Common myeloid progenitor, CD34-positive (primary cell): ENCODE measurements around the gene L3MBTL1.

Source experiments
- CTCF ChIA-PET: fragments of 350-600 bp; sonication (Branson Sonifier 250); formaldehyde crosslinking; loops from one replicate; lab custom pipeline; 2021; ENCODE audit warnings: antibody characterized with exemption; lab: Charles Lee
- POLR2A ChIA-PET: fragments of 350-600 bp; sonication (Branson Sonifier 250); formaldehyde crosslinking; loops from one replicate; lab custom pipeline; 2021; ENCODE audit warnings: antibody characterized with exemption; lab: Charles Lee
- DNase-seq, 3 donors: peaks; one replicate each; pipeline versions ENCODE4 v3.0.0 to v3.0.0-alpha.2; 2013
- H3K27ac ChIP-seq, 2 experiments: 1 replicate in 1 of 2; 2 replicates in 1 of 2; pipeline ENCODE4 v1.7.0; 2013; ENCODE audit warnings: inconsistent platforms in 2 of 2, low read length in 2 of 2, mild to moderate bottlenecking in 2 of 2, low read depth in 1 of 2, moderate library complexity in 1 of 2; ENCODE audit not compliant: severe bottlenecking in 2 of 2, insufficient read depth in 1 of 2, poor library complexity in 1 of 2
- H3K27me3 ChIP-seq, 5 experiments: replicated peaks in 2 of 5; 1 replicate in 3 of 5; 2 replicates in 2 of 5; pipeline versions ENCODE4 v1.6.1 to v1.7.0; 2013; ENCODE audit warnings: low read length in 4 of 5, mild to moderate bottlenecking in 2 of 5, moderate library complexity in 2 of 5, inconsistent platforms in 1 of 5; ENCODE audit not compliant: insufficient read depth in 5 of 5, control insufficient read depth in 4 of 5
- H3K36me3 ChIP-seq, 4 experiments: 1 replicate in 2 of 4; 2 replicates in 2 of 4; pipeline versions ENCODE4 v1.6.1 to v1.7.0; 2013; ENCODE audit warnings: low read length in 3 of 4, control low read depth in 1 of 4, mild to moderate bottlenecking in 1 of 4; ENCODE audit not compliant: control insufficient read depth in 4 of 4, insufficient read depth in 4 of 4
- H3K4me1 ChIP-seq, 4 experiments: 1 replicate in 3 of 4; 2 replicates in 1 of 4; pipeline versions ENCODE4 v1.6.1 to v1.7.1; 2013; ENCODE audit warnings: low read length in 3 of 4, mild to moderate bottlenecking in 3 of 4, control low read depth in 1 of 4, inconsistent platforms in 1 of 4, moderate library complexity in 1 of 4; ENCODE audit not compliant: control insufficient read depth in 4 of 4, insufficient read depth in 4 of 4; ENCODE audit errors: control extremely low read depth in 1 of 4
- H3K4me3 ChIP-seq, 7 experiments: 1 replicate in 4 of 7; 2 replicates in 3 of 7; pipeline versions ENCODE4 v1.5.1 to v1.7.0; 2013; ENCODE audit warnings: mild to moderate bottlenecking in 7 of 7, low read length in 6 of 7, moderate library complexity in 6 of 7, inconsistent platforms in 2 of 7, low read depth in 2 of 7, control low read depth in 1 of 7; ENCODE audit not compliant: insufficient read depth in 4 of 7, control insufficient read depth in 1 of 7; ENCODE audit errors: extremely low read depth in 1 of 7
- H3K9me3 ChIP-seq, 5 experiments: 1 replicate in 4 of 5; 2 replicates in 1 of 5; pipeline versions ENCODE4 v1.6.1 to v1.7.1; 2013; ENCODE audit warnings: low read length in 4 of 5, mild to moderate bottlenecking in 2 of 5, inconsistent platforms in 1 of 5, low read depth in 1 of 5, moderate library complexity in 1 of 5; ENCODE audit not compliant: control insufficient read depth in 4 of 5, insufficient read depth in 2 of 5; ENCODE audit errors: control extremely low read depth in 1 of 5
- WGBS: methylation state at CpG from one replicate; pipeline ENCODE4 v1.1.5; 2013; ENCODE audit not compliant: insufficient coverage; 5-methylcytosine and 5-hydroxymethylcytosine counted together

The L3MBTL1 gene

GRCh38 chr20:43472671-43473380 is 34.7 kb upstream of the L3MBTL1 start:
- CTCF ChIA-PET = no interaction called here
- DNase-seq = peak; percentile 28 to 92 (median 86)
- POLR2A ChIA-PET = no interaction called here
- Histone ChIP-seq H3K36me3 (peaks cover 0 to 4% (median 0%) of the 10 kb centered on the region in 4 experiments), H3K27me3 (no peaks in the 10 kb centered on the region), H3K27ac (no peak overlapping the region), H3K4me3 (peak overlapping the region in 1 of 7 experiments; percentile 12), H3K9me3 (no peaks in the 10 kb centered on the region), H3K4me1 (peaks cover 0 to 21% (median 14%) of the 10 kb centered on the region in 4 experiments)
- 54% methylated on average over 2 of the region's 11 CpGs for WGBS

GRCh38 chr20:43473381-43473704 is 34.2 kb upstream of the L3MBTL1 start:
- Histone ChIP-seq H3K27me3 (peaks cover 0 to 2% (median 0%) of the 10 kb centered on the region in 5 experiments), H3K4me3 (no peak overlapping the region), H3K4me1 (peaks cover 0 to 21% (median 14%) of the 10 kb centered on the region in 4 experiments), H3K9me3 (no peaks in the 10 kb centered on the region), H3K27ac (no peak overlapping the region), H3K36me3 (peaks cover 0 to 4% (median 0%) of the 10 kb centered on the region in 4 experiments)
- 100% methylated on average over 1 of the region's 4 CpGs for WGBS
- CTCF ChIA-PET = no interaction called here
- POLR2A ChIA-PET = no interaction called here
- DNase-seq = no peak

GRCh38 chr20:43477193-43477592 is 30.3 kb upstream of the L3MBTL1 start:
- WGBS = 89% methylated on average over 3 of the region's 3 CpGs
- Histone ChIP-seq H3K4me3 (no peak overlapping the region), H3K27ac (no peak overlapping the region), H3K36me3 (no peaks in the 10 kb centered on the region), H3K4me1 (peaks cover 0 to 9% (median 6%) of the 10 kb centered on the region in 4 experiments), H3K9me3 (peaks cover 0 to 14% (median 9%) of the 10 kb centered on the region in 5 experiments), H3K27me3 (peaks cover 0 to 4% (median 0%) of the 10 kb centered on the region in 5 experiments)
- ChIA-PET CTCF (no interaction called here), POLR2A (no interaction called here)
- DNase-seq = no peak

GRCh38 chr20:43477619-43478018 is 29.9 kb upstream of the L3MBTL1 start:
- H3K4me3 ChIP-seq = no peak overlapping the region
- H3K27ac ChIP-seq = no peak overlapping the region
- CTCF ChIA-PET = no interaction called here
- POLR2A ChIA-PET = no interaction called here
- no peaks in the 10 kb centered on the region for H3K36me3 ChIP-seq
- peaks cover 0 to 4% (median 1%) of the 10 kb centered on the region in 4 experiments for H3K4me1 ChIP-seq
- no peak for DNase-seq
- 100% methylated on average over 1 of the region's 4 CpGs for WGBS
- peaks cover 0 to 14% (median 9%) of the 10 kb centered on the region in 5 experiments for H3K9me3 ChIP-seq
- H3K27me3 ChIP-seq = peaks cover 0 to 4% (median 0%) of the 10 kb centered on the region in 5 experiments

DNA sequence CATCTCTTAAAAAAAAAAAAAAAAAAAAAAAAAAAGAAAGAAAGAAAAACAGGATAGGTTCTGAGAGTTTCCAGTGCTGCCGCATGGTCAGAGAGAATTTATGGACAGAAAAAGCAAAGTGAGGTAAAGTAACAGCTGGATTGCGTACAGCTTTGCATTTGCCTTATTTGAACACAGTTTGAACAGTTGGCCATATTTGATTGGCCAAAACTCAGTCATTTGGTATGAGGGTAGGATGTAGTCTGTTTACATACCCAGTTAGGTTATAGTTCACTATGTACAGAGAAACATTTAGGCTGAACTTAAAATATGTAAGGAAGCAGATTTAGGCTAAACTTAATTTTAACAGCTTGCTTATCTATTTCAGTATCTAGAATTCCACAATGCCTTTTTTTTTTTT is 17.5 kb upstream of the L3MBTL1 start:
- Histone ChIP-seq H3K9me3 (peaks cover 0 to 6% (median 5%) of the 10 kb centered on the region in 5 experiments), H3K27ac (no peak overlapping the region), H3K27me3 (peaks cover 0 to 2% (median 0%) of the 10 kb centered on the region in 5 experiments), H3K4me1 (no peaks in the 10 kb centered on the region), H3K4me3 (no peak overlapping the region), H3K36me3 (no peaks in the 10 kb centered on the region)
- no peak for DNase-seq
- ChIA-PET CTCF (no interaction called here), POLR2A (no interaction called here)
- 100% methylated on average over 2 of the region's 2 CpGs for WGBS

DNA sequence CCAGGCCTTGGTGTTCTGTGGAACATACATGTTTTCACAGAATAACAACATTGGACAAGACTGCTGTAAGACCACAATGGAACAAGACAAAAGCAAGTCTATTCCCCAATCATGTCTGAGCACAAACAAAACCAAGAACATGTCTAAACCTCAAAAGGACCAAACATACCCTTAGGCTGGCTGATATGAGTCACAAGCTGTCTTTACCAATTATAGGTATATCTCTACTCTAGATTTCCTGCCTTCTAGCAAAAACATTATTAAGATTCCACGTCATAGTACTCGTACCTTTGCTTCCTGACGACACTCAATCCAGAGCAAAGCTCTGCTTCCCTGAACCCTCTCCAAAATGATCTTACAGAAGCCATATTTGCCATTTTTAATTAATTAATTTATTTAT is 15.4 kb upstream of the L3MBTL1 start:
- ChIA-PET POLR2A (interaction anchor here (0.6 kb wide), 1 partner anchor 1698 kb away, joined by 3 read pairs; no protein-coding TSS in a partner anchor), CTCF (no interaction called here)
- Histone ChIP-seq H3K36me3 (no peaks in the 10 kb centered on the region), H3K27ac (no peak overlapping the region), H3K4me3 (no peak overlapping the region), H3K9me3 (peaks cover 0 to 3% (median 0%) of the 10 kb centered on the region in 5 experiments), H3K4me1 (no peaks in the 10 kb centered on the region), H3K27me3 (peaks cover 0 to 6% (median 0%) of the 10 kb centered on the region in 5 experiments)
- 100% methylated on average over 2 of the region's 3 CpGs for WGBS
- no peak for DNase-seq

DNA sequence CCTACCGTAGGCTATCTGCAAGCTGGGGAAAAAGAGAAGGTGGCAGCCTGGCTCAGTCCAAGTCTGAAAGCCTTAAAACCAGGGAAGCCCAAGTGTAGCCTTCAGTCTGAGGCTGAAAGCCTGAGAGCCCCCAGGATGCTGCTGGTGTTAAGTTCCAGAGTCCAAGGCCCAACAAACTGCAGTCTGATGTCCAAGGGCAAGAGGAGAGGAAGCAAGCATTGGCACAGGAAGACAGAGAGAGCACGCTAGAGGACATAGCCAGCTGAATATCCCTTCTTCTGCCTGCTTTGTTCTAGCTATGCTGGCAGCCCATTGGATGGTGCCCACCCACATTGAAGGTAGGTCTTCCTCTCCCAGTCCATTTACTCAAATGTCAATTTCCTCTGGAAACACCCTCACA is 12.1 kb upstream of the L3MBTL1 start:
- Histone ChIP-seq H3K27me3 (peaks cover 0 to 6% (median 0%) of the 10 kb centered on the region in 5 experiments), H3K27ac (no peak overlapping the region), H3K4me3 (no peak overlapping the region), H3K9me3 (peaks cover 0 to 4% (median 0%) of the 10 kb centered on the region in 5 experiments), H3K4me1 (no peaks in the 10 kb centered on the region), H3K36me3 (no peaks in the 10 kb centered on the region)
- POLR2A ChIA-PET = no interaction called here
- WGBS = 69% methylated on average over 2 of the region's 2 CpGs
- DNase-seq = no peak
- CTCF ChIA-PET = no interaction called here
